Ovary (tissue), 9 donors: Measurements from ENCODE around the gene RECK. TPM values are rescaled to one million over a fixed set of nuclear protein-coding genes. Genes with fewer than 3 reads are reported as not detected.

Experiments
- DNase-seq, 5 donors: peaks; one replicate each; pipeline ENCODE4 v3.0.0-alpha.2; 2019 to 2020
- H3K27ac ChIP-seq, 2 donors: fragments of 200-600 bp; one replicate each; pipeline versions ENCODE4 v1.5.1 to v1.8.0; 2019 to 2022
- H3K27me3 ChIP-seq: fragments of 200-600 bp; one replicate; pipeline ENCODE4 v1.8.0; 2022
- H3K36me3 ChIP-seq: fragments of 200-600 bp; sonication (generic); one replicate; pipeline ENCODE4 v1.5.1; 2019
- H3K4me1 ChIP-seq: one replicate; pipeline ENCODE4 v1.8.1; 2013; ENCODE audit warnings: mild to moderate bottlenecking, moderate library complexity; ENCODE audit not compliant: insufficient read depth
- H3K4me3 ChIP-seq: fragments of 200-600 bp; sonication (generic); one replicate; pipeline ENCODE4 v1.5.1; 2017
- H3K9me3 ChIP-seq, 2 donors: fragments of 200-600 bp in 1 of 2; sonication (generic) in 1 of 2; one replicate each; pipeline versions ENCODE4 v1.5.1 to v1.8.1; 2013 to 2019; ENCODE audit warnings: mild to moderate bottlenecking in 1 of 2, moderate library complexity in 1 of 2
- CTCF ChIP-seq, 3 donors: fragments of 450-650 bp in 2 of 3; fragments of 200-600 bp in 1 of 3; IDR thresholded peaks; one replicate each; pipeline versions ENCODE4 v1.5.1 to v1.8.0; 2016 to 2022; ENCODE audit warnings: antibody characterized with exemption in 3 of 3, mild to moderate bottlenecking in 1 of 3
- EP300 ChIP-seq: sonication (generic); formaldehyde crosslinking; IDR thresholded peaks from one replicate; pipeline ENCODE4 v1.6.1; 2017; ENCODE audit warnings: antibody characterized with exemption
- POLR2A ChIP-seq: fragments of 450-650 bp; IDR thresholded peaks from one replicate; pipeline ENCODE4 v1.6.1; 2017; ENCODE audit warnings: antibody characterized with exemption, mild to moderate bottlenecking, moderate library complexity
- WGBS, 3 donors: extraction: QIAGEN DNeasy Blood & Tissue Kit in 1 of 3; methylation state at CpG; one replicate each; pipeline versions ENCODE4 v1.1.5 to v1.1.7; 2013 to 2017; 5-methylcytosine and 5-hydroxymethylcytosine counted together
- intact Hi-C, 4 donors: fragments of 100-400 bp; cut with DNase I; formaldehyde crosslinking; loops; one replicate each; pipeline versions ENCODE4 v1.11.0 to v1.15.1; 2022 to 2023
- polyA plus RNA-seq, 2 donors: library from polyadenylated mRNA; stranded (reverse); fragments of 200-250 nt in 1 of 2; fragments of 350-450 nt in 1 of 2; fragmentation: Illumina TruSeq in 1 of 2; extraction: RNeasy Lipid Tissue Mini Kit (QIAGEN cat#74804) in 1 of 2; gene quantifications; one replicate each; pipeline ENCODE4 v1.2.3, GENCODE V29; 2013 to 2014
- total RNA-seq, 7 donors: library from RNA; depleted of rRNA in 2 of 7; stranded (reverse); fragments of >200 nt in 2 of 7; fragmentation: NEBNext Ultra II Directional in 3 of 7; extraction: Animal tissue kit (Norgen Biotek cat#: 25700) in 3 of 7; gene quantifications; one replicate each; pipeline versions ENCODE4 v1.1.0 to v1.2.4, GENCODE V29; 2016 to 2023
- donor health status: DM: no; HTN: no; CAD: no; lungs with moderate emphysema.
- donor health status: DM: no; HTN: no; CAD: no.
- donor health status: Bipolar disorder and iron deficiency.
- donor health status: DM: yes; HTN: yes; CAD: no.
- donor health status: DM: no; HTN: no; CAD: no.
- donor health status: DM: yes; HTN: yes; CAD: no.

Gene RECK
- total and polyA plus RNA-seq, 9 donors = 10.7 to 24.2 (median 16.8) TPM

- WGBS, 3 donors = 67 to 84% (median 73%) methylated on average over 5 of the region's 5 CpGs
- no peak for DNase-seq
- TF ChIP-seq EP300 = no peak
- H3K4me3 ChIP-seq = no peak overlapping the region
- no peaks in the 10 kb centered on the region for H3K36me3 ChIP-seq
- H3K4me1 ChIP-seq = peaks cover 5% of the 10 kb centered on the region
- no peaks in the 10 kb centered on the region for H3K27me3 ChIP-seq
- no peak overlapping the region for H3K27ac ChIP-seq
- no peaks in the 10 kb centered on the region for H3K9me3 ChIP-seq
- intact Hi-C loops = no loop called here
Measured at GRCh38 chr9:36034234-36034633, 2.5 kb upstream of the RECK start.

GRCh38 chr9:36035006-36035405 lies 1.7 kb upstream of the RECK start:
- H3K27me3 ChIP-seq = no peaks in the 10 kb centered on the region
- TF ChIP-seq EP300 (no peak), CTCF (IDR thresholded peaks at IDR 0.05) (no peak), POLR2A (no peak)
- no peak overlapping the region for H3K27ac ChIP-seq
- intact Hi-C loops = no loop called here
- H3K4me1 ChIP-seq = peaks cover 5% of the 10 kb centered on the region
- H3K9me3 ChIP-seq = no peaks in the 10 kb centered on the region
- H3K36me3 ChIP-seq = no peaks in the 10 kb centered on the region
- DNase-seq = no peak
- WGBS, 3 donors = 92 to 100% (median 100%) methylated on average over 2 of the region's 2 CpGs
- H3K4me3 ChIP-seq = no peak overlapping the region

GRCh38 chr9:36036253-36036779 lies 397 bp upstream of the RECK start:
- TF ChIP-seq POLR2A (no peak), EP300 (no peak), CTCF (IDR thresholded peaks at IDR 0.05) (no peak)
- Histone ChIP-seq H3K36me3 (no peaks in the 10 kb centered on the region), H3K27ac (no peak overlapping the region), H3K4me1 (peaks cover 5% of the 10 kb centered on the region), H3K4me3 (peak overlapping the region; percentile 67), H3K9me3 (no peaks in the 10 kb centered on the region), H3K27me3 (no peaks in the 10 kb centered on the region)
- intact Hi-C loops = no loop called here
- WGBS, 3 donors = 57 to 60% (median 58%) methylated on average over 20 of the region's 20 CpGs
- DNase-seq = peak in 1 of 5 donors; percentile 23

GRCh38 chr9:36037549-36038122 lies 923 bp downstream of the RECK start:
- no peak for DNase-seq
- H3K27me3 ChIP-seq = no peaks in the 10 kb centered on the region
- peaks cover 5% of the 10 kb centered on the region for H3K4me1 ChIP-seq
- intact Hi-C loops = no loop called here
- H3K9me3 ChIP-seq = no peaks in the 10 kb centered on the region
- H3K4me3 ChIP-seq = peak overlapping the region; percentile 67
- 9 to 14% (median 11%) methylated on average over 18 of the region's 18 CpGs for WGBS, 3 donors
- peak overlapping the region; percentile 28 to 46 for H3K27ac ChIP-seq
- no peaks in the 10 kb centered on the region for H3K36me3 ChIP-seq
- no peak for TF ChIP-seq EP300
- no peak for TF ChIP-seq CTCF (IDR thresholded peaks at IDR 0.05)
- TF ChIP-seq POLR2A = no peak

- 96 to 100% (median 96%) methylated on average over 1 of the region's 1 CpG for WGBS, 3 donors
- Histone ChIP-seq H3K36me3 (no peaks in the 10 kb centered on the region), H3K27me3 (no peaks in the 10 kb centered on the region), H3K4me1 (peaks cover 5% of the 10 kb centered on the region), H3K27ac (no peak overlapping the region), H3K4me3 (no peak overlapping the region), H3K9me3 (no peaks in the 10 kb centered on the region)
- intact Hi-C loops = no loop called here
- no peak for DNase-seq
- no peak for TF ChIP-seq POLR2A
- no peak for TF ChIP-seq CTCF (IDR thresholded peaks at IDR 0.05)
- TF ChIP-seq EP300 = no peak
Measured at GRCh38 chr9:36039121-36039520, 2.4 kb downstream of the RECK start.
